Hepatocyte (in vitro differentiated cells): ENCODE results near the gene GMPR. TPM values are rescaled to one million over a fixed set of nuclear protein-coding genes. Genes with fewer than 3 reads are reported as not detected.

ENCODE experiments used
- DNase-seq: peaks from one replicate; pipeline ENCODE4 v3.0.0-alpha.2; 2016; ENCODE audit warnings: low spot score
- H2AFZ ChIP-seq: fragments of 200-600 bp; sonication (generic); 2 replicates; pipeline ENCODE4 v1.6.0; 2016; ENCODE audit warnings: antibody characterized with exemption, mild to moderate bottlenecking
- H3K27ac ChIP-seq: fragments of 200-600 bp; sonication (generic); 2 replicates; pipeline ENCODE4 v1.5.1; 2016; ENCODE audit warnings: mild to moderate bottlenecking
- H3K27me3 ChIP-seq: fragments of 200-600 bp; sonication (generic); 2 replicates; pipeline ENCODE4 v1.6.1; 2016
- H3K36me3 ChIP-seq: fragments of 200-600 bp; sonication (generic); replicated peaks from 2 replicates; pipeline ENCODE4 v1.5.1; 2016; ENCODE audit warnings: low read depth; ENCODE audit not compliant: insufficient read depth
- H3K4me1 ChIP-seq: fragments of 200-600 bp; sonication (generic); 2 replicates; pipeline ENCODE4 v1.5.1; 2016; ENCODE audit warnings: mild to moderate bottlenecking, moderate library complexity; ENCODE audit not compliant: insufficient read depth
- H3K4me2 ChIP-seq: fragments of 200-600 bp; sonication (generic); 2 replicates; pipeline ENCODE4 v1.6.0; 2016
- H3K4me3 ChIP-seq: fragments of 200-600 bp; sonication (generic); 2 replicates; pipeline ENCODE4 v1.5.1; 2016; ENCODE audit warnings: mild to moderate bottlenecking
- H3K79me2 ChIP-seq: fragments of 200-600 bp; sonication (generic); 2 replicates; pipeline ENCODE4 v1.6.0; 2017; ENCODE audit warnings: mild to moderate bottlenecking
- H3K9me2 ChIP-seq: fragments of 200-600 bp; sonication (generic); replicated peaks from 2 replicates; pipeline ENCODE4 v1.6.0; 2017; ENCODE audit warnings: mild to moderate bottlenecking; ENCODE audit not compliant: insufficient read depth
- H3K9me3 ChIP-seq: fragments of 200-600 bp; sonication (generic); 2 replicates; pipeline ENCODE4 v1.5.1; 2016; ENCODE audit warnings: low read depth, mild to moderate bottlenecking
- H4K20me1 ChIP-seq: fragments of 200-600 bp; sonication (generic); 2 replicates; pipeline ENCODE4 v1.6.0; 2016; ENCODE audit warnings: mild to moderate bottlenecking; ENCODE audit not compliant: insufficient read depth, poor library complexity, severe bottlenecking
- EZH2 ChIP-seq: fragments of 200-600 bp; sonication (generic); IDR thresholded peaks from 2 replicates; pipeline ENCODE4 v1.6.1; 2016; ENCODE audit warnings: antibody characterized with exemption, mild to moderate bottlenecking, borderline replicate concordance
- EZH2phosphoT487 ChIP-seq: fragments of 200-600 bp; sonication (generic); IDR thresholded peaks from one replicate; pipeline ENCODE4 v1.6.1; 2018; ENCODE audit warnings: antibody characterized with exemption, mild to moderate bottlenecking, low read depth, moderate library complexity; ENCODE audit not compliant: unreplicated experiment, severe bottlenecking
- WGBS: methylation state at CpG from one replicate; pipeline ENCODE4 v1.1.6; 2016; ENCODE audit warnings: low lambda C conversion rate; ENCODE audit errors: missing lambda C conversion rate; 5-methylcytosine and 5-hydroxymethylcytosine counted together
- polyA plus RNA-seq: library from polyadenylated mRNA; unstranded; fragments of >200 nt; fragmentation: Nextera tagmentation; extraction: Ambion mirVana; gene quantifications from 2 replicates; pipeline ENCODE4 v1.2.1, GENCODE V29; 2016
- total RNA-seq: library from RNA; depleted of rRNA; stranded (reverse); fragments of >200 nt; gene quantifications from 2 replicates; pipeline ENCODE4 v1.2.3, GENCODE V29; 2014
- TF ChIP-seq, protein P1 (sequence below): fragments of 200-600 bp; sonication (generic); IDR thresholded peaks from 2 replicates; pipeline ENCODE4 v1.5.1; 2016; ENCODE audit warnings: antibody characterized with exemption, mild to moderate bottlenecking; ENCODE audit not compliant: poor library complexity

Gene GMPR
- total and polyA plus RNA-seq, 2 experiments from 2014 or later: 6.1 to 16.5 TPM

DNA sequence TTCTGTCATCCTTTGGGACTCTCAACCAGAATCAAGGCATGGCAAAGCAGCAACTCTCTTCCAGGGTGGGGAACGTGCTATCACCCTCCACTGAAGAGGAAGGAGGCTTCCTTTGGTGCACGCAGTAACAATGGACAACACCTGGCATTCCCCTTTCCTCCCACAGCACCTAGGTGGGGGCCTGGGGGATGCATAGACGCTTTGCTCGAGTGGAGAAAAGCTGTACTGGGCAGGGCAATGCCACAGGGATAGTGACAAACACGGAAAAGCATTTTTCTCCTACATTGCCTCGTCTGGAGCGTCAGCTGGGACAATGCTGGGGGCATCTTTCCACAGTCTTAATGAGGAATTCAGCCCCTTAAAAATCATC is 82.9 kb downstream of the GMPR start:
- Histone ChIP-seq H3K4me3 (no peak overlapping the region), H2AFZ (no peak overlapping the region), H3K4me2 (no peak overlapping the region), H3K9me2 (no peaks in the 10 kb centered on the region), H3K79me2 (no peaks in the 10 kb centered on the region), H3K4me1 (peaks cover 19% of the 10 kb centered on the region), H3K27ac (no peak overlapping the region), H3K27me3 (no peaks in the 10 kb centered on the region), H4K20me1 (peaks cover 2% of the 10 kb centered on the region), H3K9me3 (no peaks in the 10 kb centered on the region), H3K36me3 (no peaks in the 10 kb centered on the region)
- TF ChIP-seq, protein P1, sequence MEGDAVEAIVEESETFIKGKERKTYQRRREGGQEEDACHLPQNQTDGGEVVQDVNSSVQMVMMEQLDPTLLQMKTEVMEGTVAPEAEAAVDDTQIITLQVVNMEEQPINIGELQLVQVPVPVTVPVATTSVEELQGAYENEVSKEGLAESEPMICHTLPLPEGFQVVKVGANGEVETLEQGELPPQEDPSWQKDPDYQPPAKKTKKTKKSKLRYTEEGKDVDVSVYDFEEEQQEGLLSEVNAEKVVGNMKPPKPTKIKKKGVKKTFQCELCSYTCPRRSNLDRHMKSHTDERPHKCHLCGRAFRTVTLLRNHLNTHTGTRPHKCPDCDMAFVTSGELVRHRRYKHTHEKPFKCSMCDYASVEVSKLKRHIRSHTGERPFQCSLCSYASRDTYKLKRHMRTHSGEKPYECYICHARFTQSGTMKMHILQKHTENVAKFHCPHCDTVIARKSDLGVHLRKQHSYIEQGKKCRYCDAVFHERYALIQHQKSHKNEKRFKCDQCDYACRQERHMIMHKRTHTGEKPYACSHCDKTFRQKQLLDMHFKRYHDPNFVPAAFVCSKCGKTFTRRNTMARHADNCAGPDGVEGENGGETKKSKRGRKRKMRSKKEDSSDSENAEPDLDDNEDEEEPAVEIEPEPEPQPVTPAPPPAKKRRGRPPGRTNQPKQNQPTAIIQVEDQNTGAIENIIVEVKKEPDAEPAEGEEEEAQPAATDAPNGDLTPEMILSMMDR: no peak
- TF ChIP-seq EZH2: no peak
- no peak for TF ChIP-seq EZH2phosphoT487
- no peak for DNase-seq
- 77% methylated on average over 7 of the region's 7 CpGs for WGBS

GRCh38 chr6:16321826-16322225 is 83.4 kb downstream of the GMPR start:
- Histone ChIP-seq H2AFZ (no peak overlapping the region), H3K27me3 (no peaks in the 10 kb centered on the region), H3K36me3 (no peaks in the 10 kb centered on the region), H3K27ac (no peak overlapping the region), H4K20me1 (peaks cover 2% of the 10 kb centered on the region), H3K4me3 (no peak overlapping the region), H3K4me1 (peaks cover 19% of the 10 kb centered on the region), H3K9me3 (no peaks in the 10 kb centered on the region), H3K4me2 (no peak overlapping the region), H3K9me2 (no peaks in the 10 kb centered on the region), H3K79me2 (no peaks in the 10 kb centered on the region)
- TF ChIP-seq EZH2: no peak
- TF ChIP-seq EZH2phosphoT487: no peak
- TF ChIP-seq, protein P1: no peak
- no peak for DNase-seq
- 69% methylated on average over 11 of the region's 11 CpGs for WGBS

- Histone ChIP-seq H3K9me3 (no peaks in the 10 kb centered on the region), H2AFZ (no peak overlapping the region), H3K36me3 (no peaks in the 10 kb centered on the region), H3K9me2 (no peaks in the 10 kb centered on the region), H4K20me1 (peaks cover 2% of the 10 kb centered on the region), H3K4me3 (no peak overlapping the region), H3K4me2 (no peak overlapping the region), H3K4me1 (peaks cover 19% of the 10 kb centered on the region), H3K27me3 (no peaks in the 10 kb centered on the region), H3K79me2 (no peaks in the 10 kb centered on the region), H3K27ac (no peak overlapping the region)
- no peak for TF ChIP-seq EZH2
- no peak for TF ChIP-seq EZH2phosphoT487
- TF ChIP-seq, protein P1: no peak
- WGBS: 68% methylated on average over 11 of the region's 11 CpGs
- peak; percentile 39 for DNase-seq
Observed at GRCh38 chr6:16322666-16323312, 84.4 kb downstream of the GMPR start.
